B cell (primary cell): Measurements from ENCODE around the gene DRC7. TPM values are rescaled to one million over a fixed set of nuclear protein-coding genes. Genes with fewer than 3 reads are reported as not detected.

Experiments used
- ATAC-seq: fragments of 200-7000 bp; cut with Tn5 transposase; one replicate; pipeline ENCODE4 v1.10.0; 2021; ENCODE audit warnings: low read depth, mild to moderate bottlenecking, moderate number of reproducible peaks, moderate library complexity
- CTCF ChIA-PET: fragments of 350-600 bp; sonication (Branson Sonifier 250); formaldehyde crosslinking; loops from one replicate; lab custom pipeline; 2021; ENCODE audit warnings: antibody characterized with exemption, inconsistent platforms; lab: Charles Lee
- POLR2A ChIA-PET: fragments of 350-600 bp; sonication (Branson Sonifier 250); formaldehyde crosslinking; loops from one replicate; lab custom pipeline; 2021; ENCODE audit warnings: antibody characterized with exemption; lab: Charles Lee
- DNase-seq: peaks from one replicate; pipeline ENCODE4 v3.0.0; 2013
- H2AFZ ChIP-seq: 2 replicates; pipeline ENCODE4 v1.6.1; 2012; ENCODE audit warnings: mild to moderate bottlenecking, low read depth, low read length; ENCODE audit not compliant: insufficient read depth, poor library complexity, severe bottlenecking
- H3K27ac ChIP-seq, 2 donors: 1 replicate in 1 of 2; 2 replicates in 1 of 2; pipeline ENCODE4 v1.5.1; 2012 to 2013; ENCODE audit warnings: low read length in 2 of 2, mild to moderate bottlenecking in 2 of 2, moderate library complexity in 1 of 2
- H3K27me3 ChIP-seq, 4 experiments: fragments of 200-600 bp in 1 of 4; sonication (generic) in 1 of 4; replicated peaks in 1 of 4; 1 replicate in 2 of 4; 2 replicates in 2 of 4; pipeline versions ENCODE4 v1.6.1 to v1.7.0; 2013 to 2016; ENCODE audit warnings: low read length in 3 of 4, mild to moderate bottlenecking in 2 of 4, mixed read lengths in 1 of 4, moderate library complexity in 1 of 4; ENCODE audit not compliant: insufficient read depth in 4 of 4, control insufficient read depth in 3 of 4; ENCODE audit errors: control extremely low read depth in 1 of 4
- H3K36me3 ChIP-seq, 2 experiments: replicated peaks in 1 of 2; 1 replicate in 1 of 2; 2 replicates in 1 of 2; pipeline versions ENCODE4 v1.6.1 to v1.7.1; 2013; ENCODE audit warnings: low read length in 1 of 2; ENCODE audit not compliant: insufficient read depth in 2 of 2, control insufficient read depth in 1 of 2; ENCODE audit errors: control extremely low read depth in 1 of 2, extremely low read depth in 1 of 2
- H3K4me1 ChIP-seq, 2 donors: fragments of 200-600 bp in 1 of 2; sonication (generic) in 1 of 2; 1 replicate in 1 of 2; 2 replicates in 1 of 2; pipeline versions ENCODE4 v1.5.1 to v1.6.1; 2013 to 2017; ENCODE audit warnings: low read length in 2 of 2; ENCODE audit not compliant: control insufficient read depth in 2 of 2, insufficient read depth in 2 of 2
- H3K4me2 ChIP-seq: replicated peaks from 2 replicates; pipeline ENCODE3; 2012; ENCODE audit warnings: mild to moderate bottlenecking, low read depth, low read length; ENCODE audit not compliant: poor library complexity, severe bottlenecking
- H3K4me3 ChIP-seq, 5 experiments: fragments of 200-600 bp in 1 of 5; sonication (generic) in 1 of 5; 1 replicate in 3 of 5; 2 replicates in 2 of 5; pipeline versions ENCODE4 v1.5.1 to v1.7.0; 2011 to 2016; ENCODE audit warnings: low read length in 4 of 5, mild to moderate bottlenecking in 4 of 5, low read depth in 2 of 5, control low read depth in 1 of 5, moderate library complexity in 1 of 5; ENCODE audit not compliant: insufficient read depth in 1 of 5; ENCODE audit errors: control extremely low read depth in 1 of 5, extremely low read depth in 1 of 5
- H3K79me2 ChIP-seq: fragments of 200-600 bp; sonication (generic); one replicate; pipeline ENCODE4 v1.6.0; 2016; ENCODE audit warnings: low read length; ENCODE audit not compliant: control insufficient read depth, insufficient read depth
- H3K9ac ChIP-seq: fragments of 200-600 bp; sonication (generic); 2 replicates; pipeline ENCODE4 v1.6.1; 2017; ENCODE audit warnings: mild to moderate bottlenecking, low read length, moderate library complexity
- H3K9me3 ChIP-seq, 3 donors: one replicate each; pipeline versions ENCODE4 v1.6.1 to v1.7.1; 2013; ENCODE audit warnings: low read length in 2 of 3; ENCODE audit not compliant: control insufficient read depth in 2 of 3, insufficient read depth in 1 of 3; ENCODE audit errors: control extremely low read depth in 1 of 3
- H4K20me1 ChIP-seq: 2 replicates; pipeline ENCODE4 v1.6.0; 2012; ENCODE audit warnings: mild to moderate bottlenecking, low read length; ENCODE audit not compliant: insufficient read depth, control insufficient read depth, poor library complexity, severe bottlenecking
- H3K27ac Mint-ChIP-seq: one replicate; pipeline ENCODE4 v1.8.0; 2021; ENCODE audit warnings: mixed read lengths
- H3K27me3 Mint-ChIP-seq: one replicate; pipeline ENCODE4 v1.8.0; 2021; ENCODE audit warnings: mixed read lengths
- H3K4me1 Mint-ChIP-seq: one replicate; pipeline ENCODE4 v1.8.0; 2021; ENCODE audit warnings: mixed read lengths
- H3K4me3 Mint-ChIP-seq: one replicate; pipeline ENCODE4 v1.8.0; 2021; ENCODE audit warnings: mixed read lengths
- H3K9me3 Mint-ChIP-seq: one replicate; pipeline ENCODE4 v1.8.0; 2022; ENCODE audit warnings: mixed read lengths; ENCODE audit not compliant: insufficient read depth
- CTCF ChIP-seq: fragments of 200-600 bp; IDR thresholded peaks from one replicate; pipeline ENCODE4 v1.8.0; 2022; ENCODE audit warnings: antibody characterized with exemption, mild to moderate bottlenecking
- EZH2 ChIP-seq: IDR thresholded peaks from 2 replicates; pipeline ENCODE4 v1.6.1; 2012; ENCODE audit warnings: borderline replicate concordance, low read depth, mild to moderate bottlenecking, moderate library complexity, low read length; ENCODE audit not compliant: insufficient read depth, poor library complexity, severe bottlenecking
- WGBS: methylation state at CpG from one replicate; pipeline ENCODE4 v1.1.5; 2013; ENCODE audit warnings: missing lambda C conversion rate; ENCODE audit not compliant: insufficient coverage; 5-methylcytosine and 5-hydroxymethylcytosine counted together
- intact Hi-C: fragments of 100-400 bp; cut with micrococcal nuclease; formaldehyde crosslinking; loops from one replicate; pipeline ENCODE4 v1.10.0; 2022
- polyA plus RNA-seq: library from polyadenylated mRNA; depleted of rRNA; stranded (reverse); fragments of >200 nt; gene quantifications from 2 replicates; pipeline ENCODE4 v1.2.3, GENCODE V29; 2012
- total RNA-seq, 2 donors: library from RNA; stranded (reverse); fragments of 120-200 nt in 1 of 2; gene quantifications; 1 replicate in 1 of 2; 2 replicates in 1 of 2; pipeline versions ENCODE4 v1.2.3 to v1.2.4, GENCODE V29; 2013 to 2022

Gene DRC7
- total and polyA plus RNA-seq, 2 donors (not counting 1 experiment from before 2014, with no cell fraction given), result 0.12 to 0.22 TPM

GRCh38 chr16:57658878-57659674 lies 35.5 kb upstream of the DRC7 start:
- no peaks in the 10 kb centered on the region for H3K9me3 Mint-ChIP-seq
- TF ChIP-seq EZH2, result no peak
- peaks cover 5% of the 10 kb centered on the region for H3K27me3 Mint-ChIP-seq
- DNase-seq, result no peak
- no peaks in the 10 kb centered on the region for H3K79me2 ChIP-seq
- H3K27ac ChIP-seq, result no peak overlapping the region
- H3K27ac Mint-ChIP-seq, result no peak overlapping the region
- no peaks in the 10 kb centered on the region for H3K4me1 Mint-ChIP-seq
- no peaks in the 10 kb centered on the region for H3K4me1 ChIP-seq
- 85% methylated on average over 17 of the region's 19 CpGs for WGBS
- H3K4me2 ChIP-seq, result no peak overlapping the region
- POLR2A ChIA-PET, result no interaction called here
- H4K20me1 ChIP-seq, result no peaks in the 10 kb centered on the region
- no peak overlapping the region for H3K4me3 ChIP-seq
- CTCF ChIA-PET, result no interaction called here
- no peaks in the 10 kb centered on the region for H3K27me3 ChIP-seq
- no peaks in the 10 kb centered on the region for H3K36me3 ChIP-seq
- peaks cover 0 to 11% (median 0%) of the 10 kb centered on the region in 3 donors for H3K9me3 ChIP-seq
- no peak overlapping the region for H3K4me3 Mint-ChIP-seq
- intact Hi-C loops, result no loop called here
- H3K9ac ChIP-seq, result no peak overlapping the region
- no peak overlapping the region for H2AFZ ChIP-seq
- ATAC-seq, result no peak

- WGBS, result 89% methylated on average over 7 of the region's 11 CpGs
- Mint-ChIP-seq H3K4me3 (no peak overlapping the region), H3K27ac (no peak overlapping the region), H3K27me3 (peaks cover 9% of the 10 kb centered on the region), H3K4me1 (no peaks in the 10 kb centered on the region), H3K9me3 (no peaks in the 10 kb centered on the region)
- no peaks in the 10 kb centered on the region for H4K20me1 ChIP-seq
- H2AFZ ChIP-seq, result no peak overlapping the region
- no peaks in the 10 kb centered on the region for H3K36me3 ChIP-seq
- no peak overlapping the region for H3K4me3 ChIP-seq
- no peaks in the 10 kb centered on the region for H3K27me3 ChIP-seq
- ChIA-PET POLR2A (no interaction called here), CTCF (no interaction called here)
- TF ChIP-seq EZH2, result no peak
- TF ChIP-seq CTCF, result no peak
- H3K4me2 ChIP-seq, result no peak overlapping the region
- no peak for ATAC-seq
- no peak overlapping the region for H3K9ac ChIP-seq
- DNase-seq, result no peak
- H3K4me1 ChIP-seq, result no peaks in the 10 kb centered on the region
- no peaks in the 10 kb centered on the region for H3K79me2 ChIP-seq
- intact Hi-C loops, result no loop called here
- H3K27ac ChIP-seq, result no peak overlapping the region
- H3K9me3 ChIP-seq, result peaks cover 0 to 11% (median 0%) of the 10 kb centered on the region in 3 donors
Measured at GRCh38 chr16:57660715-57661463, 33.7 kb upstream of the DRC7 start.
